HAP-1 (cell line): ENCODE results near the gene HPX.
"Not testable (repeated sequence)": the region's sequence is repeated elsewhere in the genome, so short reads cannot be mapped to it uniquely, and the experiment has no call there.

Experiments used
- DNase-seq, 2 experiments: peaks; one replicate each; pipeline ENCODE4 v3.0.0-alpha.2; 2016 to 2020; ENCODE audit warnings: low spot score in 2 of 2
- H3K27me3 ChIP-seq: fragments of 250-450 bp; sonication (Bioruptor Pico); 2 replicates; pipeline ENCODE4 v1.5.1; 2020; ENCODE audit warnings: low read depth, mild to moderate bottlenecking, moderate library complexity
- H3K36me3 ChIP-seq: fragments of 250-450 bp; sonication (Bioruptor Pico); replicated peaks from 2 replicates; pipeline ENCODE4 v1.5.1; 2020; ENCODE audit warnings: mild to moderate bottlenecking
- H3K4me1 ChIP-seq: fragments of 250-450 bp; sonication (Bioruptor Pico); 2 replicates; pipeline ENCODE4 v1.5.1; 2020; ENCODE audit warnings: mild to moderate bottlenecking
- H3K4me3 ChIP-seq: fragments of 250-450 bp; sonication (Bioruptor Pico); 2 replicates; pipeline ENCODE4 v1.5.1; 2020; ENCODE audit warnings: mild to moderate bottlenecking, moderate library complexity
- H3K9me3 ChIP-seq: fragments of 250-450 bp; sonication (Bioruptor Pico); 2 replicates; pipeline ENCODE4 v1.5.1; 2020; ENCODE audit warnings: mild to moderate bottlenecking, moderate library complexity
- in situ Hi-C: fragments of 300-500 bp; cut with MboI; formaldehyde crosslinking; loops from 3 replicates; pipeline ENCODE4 v1.14.3; 2020; ENCODE audit warnings: low sequenced_read_pairs, inconsistent platforms, mixed read lengths

HPX gene

GRCh38 chr11:6402061-6402470, 38.7 kb downstream of the HPX start:
- in situ Hi-C loops, result no loop called here
- H3K36me3 ChIP-seq, result peaks cover 3% of the 10 kb centered on the region
- no peak for DNase-seq
- no peaks in the 10 kb centered on the region for H3K27me3 ChIP-seq
- no peaks in the 10 kb centered on the region for H3K4me1 ChIP-seq
- no peaks in the 10 kb centered on the region for H3K9me3 ChIP-seq
- no peak overlapping the region for H3K4me3 ChIP-seq

DNA sequence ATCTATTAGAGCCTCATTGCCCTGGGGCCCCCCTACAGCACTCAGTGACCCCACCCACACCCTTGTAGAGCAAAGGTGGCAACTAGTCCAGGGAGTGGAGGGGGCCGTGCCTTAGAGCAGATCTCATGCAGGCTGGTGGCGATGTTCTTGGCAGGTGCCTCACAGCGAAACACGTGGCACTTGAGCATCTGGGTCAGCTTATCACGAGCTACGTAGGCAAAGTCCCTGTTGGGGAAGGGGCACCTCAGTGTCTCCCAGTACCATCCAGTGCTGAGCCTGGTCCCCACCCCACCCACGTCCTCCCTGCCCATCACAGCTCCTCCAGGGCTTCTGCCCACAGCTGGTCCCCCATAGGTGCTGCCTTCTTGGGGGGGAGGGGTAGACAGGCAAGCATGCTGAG, 39.3 kb downstream of the HPX start:
- Histone ChIP-seq H3K4me1 (no peaks in the 10 kb centered on the region), H3K9me3 (no peaks in the 10 kb centered on the region), H3K4me3 (no peak overlapping the region), H3K36me3 (peaks cover 3% of the 10 kb centered on the region), H3K27me3 (no peaks in the 10 kb centered on the region)
- in situ Hi-C loops, result no loop called here
- DNase-seq, result no peak

GRCh38 chr11:6400431-6401345, 40.1 kb downstream of the HPX start:
- in situ Hi-C loops, result no loop called here
- Histone ChIP-seq H3K36me3 (peaks cover 3% of the 10 kb centered on the region), H3K9me3 (no peaks in the 10 kb centered on the region), H3K27me3 (no peaks in the 10 kb centered on the region), H3K4me3 (no peak overlapping the region), H3K4me1 (no peaks in the 10 kb centered on the region)
- DNase-seq, result no peak

DNA sequence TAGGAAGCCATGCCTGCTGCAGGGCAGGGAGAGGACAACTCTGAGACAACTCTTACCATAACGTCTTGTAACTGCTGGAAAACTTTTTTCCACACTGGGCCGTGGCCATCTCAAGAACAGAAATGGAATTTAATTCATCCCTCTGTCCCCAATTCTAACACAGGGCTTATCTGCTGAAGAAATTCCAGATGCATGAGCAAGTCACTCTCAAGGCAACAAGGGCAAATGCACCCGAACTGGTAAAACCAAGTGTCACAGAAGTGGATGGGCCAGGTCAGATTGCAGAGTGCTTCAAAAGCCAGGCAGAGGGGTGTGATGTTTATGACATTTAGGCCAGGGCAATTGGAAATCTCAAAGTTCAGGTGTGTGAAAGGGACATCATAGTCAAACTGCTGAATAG, 43.2 kb downstream of the HPX start:
- peaks cover 3% of the 10 kb centered on the region for H3K36me3 ChIP-seq

DNA sequence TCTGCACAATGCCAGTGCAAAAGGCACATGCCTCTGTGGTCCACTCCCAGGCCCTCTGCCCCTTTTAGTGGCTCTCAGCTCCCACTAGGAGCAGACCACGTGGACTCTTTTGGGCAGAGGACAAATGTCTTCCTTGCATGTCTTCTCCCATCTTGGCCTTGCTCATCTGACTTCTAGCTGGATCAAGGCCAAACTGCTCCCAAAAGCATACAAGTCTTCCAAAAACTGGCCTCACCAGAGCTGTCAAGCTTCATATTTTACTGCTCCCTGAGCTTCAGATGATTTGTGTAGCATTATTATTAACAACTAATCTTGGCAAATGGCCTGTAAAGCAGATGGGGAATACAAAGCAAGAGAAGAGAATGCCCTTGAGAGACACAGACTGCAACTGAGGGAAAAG, 43.6 kb downstream of the HPX start:
- no peak for DNase-seq
- no peaks in the 10 kb centered on the region for H3K9me3 ChIP-seq
- in situ Hi-C loops, result no loop called here

More for the DNA sequence above, 43.2 kb downstream of the HPX start:
- no peaks in the 10 kb centered on the region for H3K27me3 ChIP-seq
- in situ Hi-C loops, result no loop called here
- no peak for DNase-seq
- H3K4me3 ChIP-seq, result no peak overlapping the region
- no peaks in the 10 kb centered on the region for H3K9me3 ChIP-seq
- no peaks in the 10 kb centered on the region for H3K4me1 ChIP-seq

DNA sequence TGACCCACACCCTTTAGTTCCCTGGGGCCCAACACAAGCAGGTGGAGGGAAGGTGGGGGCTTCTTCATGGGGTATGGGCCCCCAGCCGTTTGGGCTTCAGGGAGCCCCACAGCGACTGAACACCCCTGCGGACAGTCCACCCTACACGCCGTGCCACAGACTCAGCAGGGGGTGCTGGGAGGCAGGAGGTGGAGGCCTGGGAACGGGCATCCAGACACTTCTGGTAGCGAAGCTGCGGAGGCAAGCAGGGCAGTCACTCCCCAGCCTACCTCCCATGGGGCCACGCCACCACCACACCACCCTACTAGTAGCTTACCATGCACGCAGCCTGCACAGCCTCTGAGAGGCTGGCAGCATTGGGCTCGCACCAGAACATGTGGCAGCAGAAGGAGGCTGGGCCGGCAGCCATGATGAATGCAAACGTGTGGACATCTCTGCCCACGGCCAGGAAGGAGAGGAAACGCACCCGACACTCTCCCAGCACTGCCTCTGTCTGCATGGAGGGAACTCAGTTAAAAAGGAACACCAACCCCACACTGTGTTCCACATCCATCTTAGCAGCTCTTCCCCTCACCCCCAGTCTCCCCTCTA, 45.2 kb downstream of the HPX start:
- in situ Hi-C loops, result no loop called here
- DNase-seq, result no peak
- no peaks in the 10 kb centered on the region; the same call in 1 of the 2 replicates for H3K4me1 ChIP-seq
- no peaks in the 10 kb centered on the region for H3K27me3 ChIP-seq
- H3K36me3 ChIP-seq, result no peaks in the 10 kb centered on the region; the same call in none of the 2 replicates
- H3K9me3 ChIP-seq, result no peaks in the 10 kb centered on the region
- H3K4me3 ChIP-seq, result no peak overlapping the region

More for the DNA sequence above, 43.6 kb downstream of the HPX start:
- H3K36me3 ChIP-seq, result peaks cover 3% of the 10 kb centered on the region
- no peak overlapping the region for H3K4me3 ChIP-seq
- H3K4me1 ChIP-seq, result no peaks in the 10 kb centered on the region
- no peaks in the 10 kb centered on the region for H3K27me3 ChIP-seq

DNA sequence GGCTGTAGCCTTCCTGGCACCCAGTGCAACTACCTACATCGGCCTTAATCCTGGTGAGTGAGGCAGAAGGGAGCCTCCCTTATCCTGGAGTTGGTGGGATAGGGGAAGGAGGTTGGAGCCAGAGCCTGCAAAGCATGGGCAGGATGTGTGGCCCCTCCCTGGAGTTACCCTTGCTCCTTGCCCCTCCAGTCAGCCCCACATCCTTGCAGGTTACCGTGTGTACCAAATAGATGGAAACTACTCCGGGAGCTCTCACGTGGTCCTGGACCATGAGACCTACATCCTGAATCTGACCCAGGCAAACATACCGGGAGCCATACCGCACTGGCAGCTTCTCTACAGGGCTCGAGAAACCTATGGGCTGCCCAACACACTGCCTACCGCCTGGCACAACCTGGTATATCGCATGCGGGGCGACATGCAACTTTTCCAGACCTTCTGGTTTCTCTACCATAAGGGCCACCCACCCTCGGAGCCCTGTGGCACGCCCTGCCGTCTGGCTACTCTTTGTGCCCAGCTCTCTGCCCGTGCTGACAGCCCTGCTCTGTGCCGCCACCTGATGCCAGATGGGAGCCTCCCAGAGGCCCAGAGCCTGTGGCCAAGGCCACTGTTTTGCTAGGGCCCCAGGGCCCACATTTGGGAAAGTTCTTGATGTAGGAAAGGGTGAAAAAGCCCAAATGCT, 46.7 kb downstream of the HPX start:
- in situ Hi-C loops, result no loop called here
- no peaks in the 10 kb centered on the region for H3K9me3 ChIP-seq

DNA sequence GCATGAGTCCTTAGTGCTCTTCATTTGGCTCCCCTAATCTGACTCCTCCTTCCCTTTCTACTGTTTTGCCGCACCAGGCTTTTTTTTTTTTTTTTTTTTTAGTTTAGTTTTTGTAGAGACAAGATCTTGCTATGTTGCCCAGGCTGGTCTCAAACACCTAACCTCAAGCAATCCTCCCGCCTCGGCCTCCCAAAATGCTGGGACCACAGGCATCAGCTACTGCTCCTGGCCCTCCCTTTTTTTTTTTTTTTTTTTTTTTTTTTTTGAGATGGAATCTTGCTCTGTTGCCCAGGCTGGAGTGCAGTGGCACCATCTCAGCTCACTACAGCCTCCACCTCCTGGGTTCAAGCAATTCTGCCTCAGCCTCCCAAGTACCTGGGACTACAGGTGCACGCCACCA, 48.5 kb downstream of the HPX start:
- DNase-seq, H3K27me3 ChIP-seq, in situ Hi-C loops, H3K36me3 ChIP-seq, H3K4me3 ChIP-seq, H3K9me3 ChIP-seq: not testable (repeated sequence)
- peaks cover 25% of the 10 kb centered on the region for H3K4me1 ChIP-seq

More for the DNA sequence above, 46.7 kb downstream of the HPX start:
- Histone ChIP-seq H3K36me3 (no peaks in the 10 kb centered on the region; the same call in none of the 2 replicates), H3K4me3 (no peak overlapping the region), H3K4me1 (peaks cover 6% of the 10 kb centered on the region), H3K27me3 (no peaks in the 10 kb centered on the region)
- DNase-seq, result no peak

DNA sequence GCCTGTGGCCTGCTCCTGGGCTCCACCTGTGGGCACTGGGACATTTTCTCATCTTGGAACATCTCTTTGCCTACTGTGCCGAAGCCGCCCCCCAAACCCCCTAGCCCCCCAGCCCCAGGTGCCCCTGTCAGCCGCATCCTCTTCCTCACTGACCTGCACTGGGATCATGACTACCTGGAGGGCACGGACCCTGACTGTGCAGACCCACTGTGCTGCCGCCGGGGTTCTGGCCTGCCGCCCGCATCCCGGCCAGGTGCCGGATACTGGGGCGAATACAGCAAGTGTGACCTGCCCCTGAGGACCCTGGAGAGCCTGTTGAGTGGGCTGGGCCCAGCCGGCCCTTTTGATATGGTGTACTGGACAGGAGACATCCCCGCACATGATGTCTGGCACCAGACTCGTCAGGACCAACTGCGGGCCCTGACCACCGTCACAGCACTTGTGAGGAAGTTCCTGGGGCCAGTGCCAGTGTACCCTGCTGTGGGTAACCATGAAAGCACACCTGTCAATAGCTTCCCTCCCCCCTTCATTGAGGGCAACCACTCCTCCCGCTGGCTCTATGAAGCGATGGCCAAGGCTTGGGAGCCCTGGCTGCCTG, 49.2 kb downstream of the HPX start:
- in situ Hi-C loops, result no loop called here
- no peaks in the 10 kb centered on the region; the same call in 1 of the 2 replicates for H3K36me3 ChIP-seq
- H3K4me1 ChIP-seq, result peaks cover 28% of the 10 kb centered on the region
- no peaks in the 10 kb centered on the region for H3K27me3 ChIP-seq
- H3K4me3 ChIP-seq, result no peak overlapping the region
- no peaks in the 10 kb centered on the region for H3K9me3 ChIP-seq
- DNase-seq, result no peak

DNA sequence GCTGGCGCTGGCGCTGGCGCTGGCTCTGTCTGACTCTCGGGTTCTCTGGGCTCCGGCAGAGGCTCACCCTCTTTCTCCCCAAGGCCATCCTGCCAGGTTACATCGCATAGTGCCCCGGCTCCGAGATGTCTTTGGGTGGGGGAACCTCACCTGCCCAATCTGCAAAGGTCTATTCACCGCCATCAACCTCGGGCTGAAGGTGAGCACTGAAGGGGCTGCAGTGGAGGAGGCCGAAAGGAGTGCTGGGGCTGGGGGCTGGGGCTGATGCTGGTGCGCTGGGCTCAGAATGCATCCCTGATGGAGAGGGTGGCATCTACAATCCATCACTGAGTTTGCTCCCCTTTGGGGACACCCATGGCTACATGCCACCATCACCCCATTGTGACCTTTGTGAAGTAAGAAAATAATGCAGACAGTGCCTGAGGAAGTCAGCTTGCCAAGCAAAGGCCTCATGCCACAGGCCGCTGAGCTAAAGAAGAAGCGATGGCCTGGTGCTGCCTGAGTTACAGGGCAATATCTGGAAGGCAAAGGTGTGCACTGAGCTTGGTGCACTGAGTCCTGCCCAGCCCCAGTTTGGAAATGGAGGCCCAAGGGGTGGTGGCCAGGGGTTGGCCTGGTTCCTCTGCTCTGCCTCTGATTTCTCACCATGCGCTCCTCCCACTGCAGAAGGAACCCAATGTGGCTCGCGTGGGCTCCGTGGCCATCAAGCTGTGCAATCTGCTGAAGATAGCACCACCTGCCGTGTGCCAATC, 49.9 kb downstream of the HPX start:
- no peak for DNase-seq
- in situ Hi-C loops, result no loop called here
- no peaks in the 10 kb centered on the region for H3K27me3 ChIP-seq
- H3K9me3 ChIP-seq, result no peaks in the 10 kb centered on the region
- H3K4me3 ChIP-seq, result peak overlapping the region; percentile 82
- H3K36me3 ChIP-seq, result no peaks in the 10 kb centered on the region; the same call in 1 of the 2 replicates
- H3K4me1 ChIP-seq, result peaks cover 34% of the 10 kb centered on the region

DNA sequence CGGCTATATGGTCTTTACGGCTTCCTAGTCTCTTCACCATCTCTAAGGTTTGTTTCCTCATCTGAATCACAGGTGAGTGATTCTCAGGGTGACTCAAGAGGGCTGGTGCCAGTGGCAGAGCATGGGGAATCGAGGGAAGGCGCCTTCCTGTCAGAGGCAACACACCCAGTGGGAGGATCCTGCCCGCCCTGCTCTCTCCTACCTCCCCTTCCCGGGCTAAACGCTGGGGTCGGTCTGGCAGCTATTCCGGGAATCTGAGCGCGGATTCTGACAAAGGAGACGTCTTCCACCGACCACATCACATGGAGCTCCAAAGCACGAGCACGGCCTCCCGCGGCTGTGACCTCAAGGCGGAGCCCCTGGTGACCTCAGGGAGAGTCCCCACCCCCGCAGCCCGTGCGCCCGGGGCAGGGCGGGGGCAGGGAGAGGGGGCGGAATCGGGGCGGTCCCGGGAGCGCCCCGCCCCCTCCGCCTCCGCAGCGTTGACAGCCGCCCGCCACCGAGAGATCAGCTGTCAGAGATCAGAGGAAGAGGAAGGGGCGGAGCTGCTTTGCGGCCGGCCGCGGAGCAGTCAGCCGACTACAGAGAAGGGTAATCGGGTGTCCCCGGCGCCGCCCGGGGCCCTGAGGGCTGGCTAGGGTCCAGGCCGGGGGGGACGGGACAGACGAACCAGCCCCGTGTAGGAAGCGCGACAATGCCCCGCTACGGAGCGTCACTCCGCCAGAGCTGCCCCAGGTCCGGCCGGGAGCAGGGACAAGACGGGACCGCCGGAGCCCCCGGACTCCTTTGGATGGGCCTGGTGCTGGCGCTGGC, 50.7 kb downstream of the HPX start, which contains the start of gene SMPD1:
Gene SMPD1, plus strand, starts transcription at position 570 of the 813 bp plus-strand sequence. Its CDS starts 125 bp downstream, at position 695.
- in situ Hi-C loops, result no loop called here
- Histone ChIP-seq H3K4me3 (peak within 1 kb of the TSS; percentile 82), H3K9me3 (no peaks in the 10 kb centered on the region), H3K4me1 (peaks cover 41% of the 10 kb centered on the region), H3K36me3 (no peaks in the 10 kb centered on the region; the same call in 1 of the 2 replicates), H3K27me3 (no peaks in the 10 kb centered on the region)
- peak; percentile 88 to 94 for DNase-seq

GRCh38 chr11:6388748-6389147, 52.0 kb downstream of the HPX start:
- in situ Hi-C loops, result no loop called here
- Histone ChIP-seq H3K27me3 (no peaks in the 10 kb centered on the region), H3K36me3 (no peaks in the 10 kb centered on the region; the same call in 1 of the 2 replicates), H3K4me3 (no peak overlapping the region; the same call in 1 of the 2 replicates), H3K9me3 (no peaks in the 10 kb centered on the region), H3K4me1 (peaks cover 46% of the 10 kb centered on the region)
- no peak for DNase-seq
